ENCODE results near the gene PPFIBP2. TPM values are rescaled to one million over a fixed set of nuclear protein-coding genes. Genes with fewer than 3 reads are reported as not detected.

The PPFIBP2 gene
- total and polyA plus RNA-seq, 9 donors, result 40.9 to 72.5 (median 52.1) TPM

GRCh38 chr11:7486098-7486780 is 27.6 kb upstream of the PPFIBP2 start:
- no CpG with 5 or more reads among the region's 2 CpGs for WGBS (ENCODE audit: insufficient coverage)
- Histone ChIP-seq H3K27ac (ENCODE audit: low read length) (peak overlapping the region; percentile 84), H3K9me3 (replicated peaks; ENCODE audit: control insufficient read depth, low read depth, low read length) (no peaks in the 10 kb centered on the region), H3K4me3 (ENCODE audit: low read length) (peak overlapping the region; percentile 67), H3K36me3 (ENCODE audit: control insufficient read depth, insufficient read depth, low read length) (peaks cover 12% of the 10 kb centered on the region), H3K27me3 (ENCODE audit: control insufficient read depth, insufficient read depth, low read length) (no peaks in the 10 kb centered on the region), H3K4me1 (ENCODE audit: control insufficient read depth, insufficient read depth, low read length) (peaks cover 15% of the 10 kb centered on the region)
- DNase-seq, result no peak

DNA sequence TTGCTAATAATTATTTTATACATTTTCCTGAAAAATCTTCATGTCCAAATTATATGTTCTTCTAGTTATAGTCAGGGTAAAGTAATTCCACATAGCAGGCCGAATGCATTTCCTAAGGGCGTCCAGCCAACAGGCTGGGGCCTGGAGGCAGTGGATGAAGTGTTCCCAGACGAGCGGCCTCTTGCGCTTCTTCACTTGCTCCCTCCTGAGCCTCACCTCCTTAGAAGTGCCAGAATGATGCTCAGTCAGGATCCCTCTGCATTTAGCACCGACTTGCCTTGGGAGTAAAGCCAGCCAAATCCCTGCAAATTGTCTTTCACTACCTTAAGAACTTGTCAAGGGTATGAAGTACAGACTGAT is 27.0 kb upstream of the PPFIBP2 start:
- no peaks in the 10 kb centered on the region for H3K27me3 ChIP-seq (ENCODE audit: control insufficient read depth, insufficient read depth, low read length)
- peak; percentile 91 for DNase-seq
- H3K4me3 ChIP-seq (ENCODE audit: low read length), result peak overlapping the region; percentile 67
- H3K9me3 ChIP-seq (replicated peaks; ENCODE audit: control insufficient read depth, low read depth, low read length), result no peaks in the 10 kb centered on the region
- WGBS (ENCODE audit: insufficient coverage), result 36% methylated on average over 3 of the region's 6 CpGs
- H3K27ac ChIP-seq (ENCODE audit: low read length), result peak overlapping the region; percentile 47
- H3K4me1 ChIP-seq (ENCODE audit: control insufficient read depth, insufficient read depth, low read length), result peaks cover 15% of the 10 kb centered on the region
- H3K36me3 ChIP-seq (ENCODE audit: control insufficient read depth, insufficient read depth, low read length), result peaks cover 16% of the 10 kb centered on the region

DNA sequence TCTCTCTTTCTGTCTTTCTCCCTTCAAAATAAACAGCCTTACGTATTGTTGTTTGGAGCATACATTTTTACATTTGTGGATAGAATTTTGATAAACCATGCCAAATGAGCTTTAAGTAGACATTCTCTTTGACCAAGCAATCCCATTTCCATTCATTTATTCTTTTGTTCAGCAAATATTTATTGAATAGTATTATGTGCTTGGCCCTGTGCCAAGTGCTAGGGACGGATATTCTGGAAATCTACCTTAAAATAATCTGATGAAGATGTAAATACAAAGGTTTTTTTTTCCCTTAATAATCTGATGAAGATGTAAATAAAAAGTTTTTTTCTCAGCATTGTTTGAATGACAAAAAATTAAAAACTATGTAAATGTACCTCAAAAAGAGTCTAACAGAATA is 26.4 kb upstream of the PPFIBP2 start:
- Histone ChIP-seq H3K4me3 (ENCODE audit: low read length) (peak overlapping the region; percentile 67), H3K36me3 (ENCODE audit: control insufficient read depth, insufficient read depth, low read length) (peaks cover 18% of the 10 kb centered on the region), H3K27ac (ENCODE audit: low read length) (peak overlapping the region; percentile 47), H3K4me1 (ENCODE audit: control insufficient read depth, insufficient read depth, low read length) (peaks cover 18% of the 10 kb centered on the region), H3K9me3 (replicated peaks; ENCODE audit: control insufficient read depth, low read depth, low read length) (no peaks in the 10 kb centered on the region), H3K27me3 (ENCODE audit: control insufficient read depth, insufficient read depth, low read length) (no peaks in the 10 kb centered on the region)
- peak; percentile 20 for DNase-seq
- WGBS (ENCODE audit: insufficient coverage), result no CpG with 5 or more reads among the region's 2 CpGs

GRCh38 chr11:7488681-7489080 is 25.1 kb upstream of the PPFIBP2 start:
- DNase-seq, result no peak
- Histone ChIP-seq H3K4me1 (ENCODE audit: control insufficient read depth, insufficient read depth, low read length) (peaks cover 18% of the 10 kb centered on the region), H3K27me3 (ENCODE audit: control insufficient read depth, insufficient read depth, low read length) (no peaks in the 10 kb centered on the region), H3K27ac (ENCODE audit: low read length) (no peak overlapping the region), H3K36me3 (ENCODE audit: control insufficient read depth, insufficient read depth, low read length) (peaks cover 22% of the 10 kb centered on the region), H3K9me3 (replicated peaks; ENCODE audit: control insufficient read depth, low read depth, low read length) (no peaks in the 10 kb centered on the region), H3K4me3 (ENCODE audit: low read length) (no peak overlapping the region)
- WGBS (ENCODE audit: insufficient coverage), result no CpG with 5 or more reads among the region's 1 CpG

GRCh38 chr11:7489376-7489775 is 24.4 kb upstream of the PPFIBP2 start:
- no peak overlapping the region for H3K4me3 ChIP-seq (ENCODE audit: low read length)
- 90% methylated on average over 2 of the region's 2 CpGs for WGBS (ENCODE audit: insufficient coverage)
- H3K4me1 ChIP-seq (ENCODE audit: control insufficient read depth, insufficient read depth, low read length), result peaks cover 18% of the 10 kb centered on the region
- H3K36me3 ChIP-seq (ENCODE audit: control insufficient read depth, insufficient read depth, low read length), result peaks cover 27% of the 10 kb centered on the region
- no peaks in the 10 kb centered on the region for H3K9me3 ChIP-seq (replicated peaks; ENCODE audit: control insufficient read depth, low read depth, low read length)
- H3K27me3 ChIP-seq (ENCODE audit: control insufficient read depth, insufficient read depth, low read length), result no peaks in the 10 kb centered on the region
- DNase-seq, result no peak
- H3K27ac ChIP-seq (ENCODE audit: low read length), result no peak overlapping the region

DNA sequence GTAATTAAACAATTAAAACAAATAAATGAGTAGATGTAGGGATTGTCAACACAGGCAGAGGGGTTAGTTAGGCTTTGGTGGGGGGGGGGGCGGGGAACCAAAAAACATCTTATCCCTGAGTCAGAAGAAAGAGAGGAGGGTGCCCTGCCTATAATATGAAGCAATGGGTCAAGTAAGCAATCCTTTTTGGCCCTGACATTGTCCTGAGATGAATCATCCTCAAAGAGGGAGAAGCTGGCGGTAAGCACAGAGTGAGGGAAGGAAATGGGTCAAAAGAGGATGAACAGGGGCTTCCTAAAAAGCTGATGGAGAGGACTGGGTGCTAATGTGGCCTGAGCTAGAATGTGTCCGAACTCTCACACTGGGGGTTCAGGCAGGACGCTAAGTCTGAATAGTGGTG is 23.7 kb upstream of the PPFIBP2 start:
- Histone ChIP-seq H3K4me1 (ENCODE audit: control insufficient read depth, insufficient read depth, low read length) (peaks cover 13% of the 10 kb centered on the region), H3K27me3 (ENCODE audit: control insufficient read depth, insufficient read depth, low read length) (no peaks in the 10 kb centered on the region), H3K36me3 (ENCODE audit: control insufficient read depth, insufficient read depth, low read length) (peaks cover 30% of the 10 kb centered on the region), H3K9me3 (replicated peaks; ENCODE audit: control insufficient read depth, low read depth, low read length) (no peaks in the 10 kb centered on the region), H3K4me3 (ENCODE audit: low read length) (no peak overlapping the region), H3K27ac (ENCODE audit: low read length) (no peak overlapping the region)
- DNase-seq, result no peak
- 100% methylated on average over 1 of the region's 4 CpGs for WGBS (ENCODE audit: insufficient coverage)

DNA sequence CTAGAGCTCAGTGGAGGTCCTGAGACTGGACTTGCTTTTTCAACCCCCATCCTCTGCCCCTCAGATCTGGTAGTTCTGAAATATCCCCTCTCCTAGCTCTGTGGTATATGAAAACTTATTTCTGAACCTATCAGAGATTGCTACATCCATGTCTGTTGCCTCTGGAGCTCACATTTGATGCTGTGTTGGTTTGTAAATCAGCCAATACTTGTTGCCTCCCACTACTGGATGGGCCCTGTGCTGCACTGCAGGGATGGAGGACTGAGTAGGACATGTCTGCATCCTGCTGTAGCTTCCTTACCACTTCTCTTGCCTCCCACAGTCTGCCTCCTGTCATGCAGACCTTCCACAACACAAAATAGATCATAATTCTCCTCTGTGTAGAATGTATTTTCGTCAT is 23.3 kb upstream of the PPFIBP2 start:
- no peak overlapping the region for H3K4me3 ChIP-seq (ENCODE audit: low read length)
- H3K9me3 ChIP-seq (replicated peaks; ENCODE audit: control insufficient read depth, low read depth, low read length), result no peaks in the 10 kb centered on the region
- H3K27ac ChIP-seq (ENCODE audit: low read length), result no peak overlapping the region
- peaks cover 30% of the 10 kb centered on the region for H3K36me3 ChIP-seq (ENCODE audit: control insufficient read depth, insufficient read depth, low read length)
- no peaks in the 10 kb centered on the region for H3K27me3 ChIP-seq (ENCODE audit: control insufficient read depth, insufficient read depth, low read length)
- no CpG with 5 or more reads among the region's 1 CpG for WGBS (ENCODE audit: insufficient coverage)
- H3K4me1 ChIP-seq (ENCODE audit: control insufficient read depth, insufficient read depth, low read length), result peaks cover 8% of the 10 kb centered on the region
- no peak for DNase-seq

- no peak overlapping the region for H3K4me3 ChIP-seq (ENCODE audit: low read length)
- DNase-seq, result peak; percentile 15
- H3K27me3 ChIP-seq (ENCODE audit: control insufficient read depth, insufficient read depth, low read length), result no peaks in the 10 kb centered on the region
- no peak overlapping the region for H3K27ac ChIP-seq (ENCODE audit: low read length)
- H3K36me3 ChIP-seq (ENCODE audit: control insufficient read depth, insufficient read depth, low read length), result peaks cover 30% of the 10 kb centered on the region
- peaks cover 5% of the 10 kb centered on the region for H3K4me1 ChIP-seq (ENCODE audit: control insufficient read depth, insufficient read depth, low read length)
- no CpG with 5 or more reads among the region's 1 CpG for WGBS (ENCODE audit: insufficient coverage)
- H3K9me3 ChIP-seq (replicated peaks; ENCODE audit: control insufficient read depth, low read depth, low read length), result no peaks in the 10 kb centered on the region
Measured at GRCh38 chr11:7492253-7492652, 21.5 kb upstream of the PPFIBP2 start.

DNA sequence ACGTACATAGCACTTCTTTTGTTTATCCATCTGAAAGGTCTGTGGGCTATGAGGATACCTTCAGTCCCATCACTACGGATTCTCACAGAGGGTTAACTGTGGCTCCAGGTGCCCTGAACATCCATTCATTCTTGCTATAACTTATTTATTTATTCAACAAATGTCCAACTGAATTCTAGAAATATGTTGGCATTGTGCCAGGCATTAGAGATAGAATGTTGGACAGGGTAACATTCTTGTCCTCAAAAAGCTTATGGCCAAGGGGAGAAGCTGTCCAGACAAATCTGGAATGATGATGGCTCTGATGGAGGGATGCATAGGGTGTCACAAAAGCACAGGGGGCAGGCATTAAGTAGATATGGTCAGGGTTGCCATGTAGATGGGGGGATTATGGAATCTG is 20.1 kb upstream of the PPFIBP2 start:
- Histone ChIP-seq H3K27ac (ENCODE audit: low read length) (no peak overlapping the region), H3K9me3 (replicated peaks; ENCODE audit: control insufficient read depth, low read depth, low read length) (no peaks in the 10 kb centered on the region)

DNA sequence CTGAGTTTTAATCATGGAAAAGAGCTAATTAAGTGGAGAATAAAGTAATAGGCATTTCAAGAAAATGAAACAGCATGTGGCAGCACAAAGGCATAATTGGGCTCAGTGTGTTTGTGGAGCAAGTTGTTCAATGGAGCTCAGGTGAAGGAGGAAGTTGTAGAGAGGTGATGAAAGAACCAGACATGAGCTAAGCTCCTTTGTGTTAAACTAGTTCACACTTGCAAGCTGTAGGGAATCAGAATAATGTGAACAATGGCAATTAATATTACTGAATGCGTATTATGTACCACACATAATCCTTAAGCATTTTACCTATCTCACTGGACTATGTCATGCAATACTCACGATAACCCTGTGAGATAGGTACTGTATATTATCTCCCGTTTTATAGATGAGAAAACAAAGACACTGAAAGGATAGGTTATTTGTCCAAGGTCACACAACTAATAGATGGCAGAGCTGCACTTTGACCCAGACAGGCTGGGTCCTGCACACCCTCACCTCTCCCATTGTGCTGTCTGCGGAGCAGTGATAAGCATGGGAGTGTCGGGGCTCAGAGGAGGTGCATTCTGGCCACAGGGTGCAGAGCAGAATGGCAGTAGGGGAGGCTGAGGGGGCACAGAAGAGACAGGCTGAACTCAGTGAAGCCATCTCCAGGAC is 19.6 kb upstream of the PPFIBP2 start:
- no peak overlapping the region for H3K4me3 ChIP-seq (ENCODE audit: low read length)
- no peak overlapping the region for H3K27ac ChIP-seq (ENCODE audit: low read length)
- peaks cover 5% of the 10 kb centered on the region for H3K4me1 ChIP-seq (ENCODE audit: control insufficient read depth, insufficient read depth, low read length)
- 80% methylated on average over 1 of the region's 5 CpGs for WGBS (ENCODE audit: insufficient coverage)
- DNase-seq, result no peak
- H3K9me3 ChIP-seq (replicated peaks; ENCODE audit: control insufficient read depth, low read depth, low read length), result no peaks in the 10 kb centered on the region
- H3K27me3 ChIP-seq (ENCODE audit: control insufficient read depth, insufficient read depth, low read length), result no peaks in the 10 kb centered on the region
- peaks cover 25% of the 10 kb centered on the region for H3K36me3 ChIP-seq (ENCODE audit: control insufficient read depth, insufficient read depth, low read length)

More for the DNA sequence above, 20.1 kb upstream of the PPFIBP2 start:
- H3K36me3 ChIP-seq (ENCODE audit: control insufficient read depth, insufficient read depth, low read length), result peaks cover 26% of the 10 kb centered on the region
- whole genome bisulfite sequencing (ENCODE audit: insufficient coverage), result no CpG with 5 or more reads among the region's 2 CpGs
- DNase-seq, result no peak
- H3K4me3 ChIP-seq (ENCODE audit: low read length), result no peak overlapping the region
- peaks cover 5% of the 10 kb centered on the region for H3K4me1 ChIP-seq (ENCODE audit: control insufficient read depth, insufficient read depth, low read length)
- no peaks in the 10 kb centered on the region for H3K27me3 ChIP-seq (ENCODE audit: control insufficient read depth, insufficient read depth, low read length)
